NCI-H2171 (cell line): Measurements from ENCODE around the gene SPOCK1.
"Not testable (repeated sequence)": the region's sequence is repeated elsewhere in the genome, so short reads cannot be mapped to it uniquely, and the experiment has no call there.

Source experiments
- DNase-seq: peaks from one replicate; lab custom pipeline; 2025; lab: John Stamatoyannopoulos, UW

SPOCK1 gene

GRCh38 chr5:137498736-137499505 lies at the start of gene SPOCK1:
TSS of gene SPOCK1 (minus strand) at chr5:137499326.
- DNase-seq: peak; percentile 56

GRCh38 chr5:137545956-137546355 lies 46.8 kb upstream of the SPOCK1 start:
- DNase-seq: no peak

- DNase-seq: not testable (repeated sequence)
Observed at GRCh38 chr5:137535449-137535848, 36.3 kb upstream of the SPOCK1 start.

GRCh38 chr5:137533963-137534362 lies 34.8 kb upstream of the SPOCK1 start:
- no peak for DNase-seq

GRCh38 chr5:137531266-137531665 lies 32.1 kb upstream of the SPOCK1 start:
- DNase-seq: no peak

GRCh38 chr5:137521246-137521645 lies 22.1 kb upstream of the SPOCK1 start:
- DNase-seq: no peak

- no peak for DNase-seq
Observed at GRCh38 chr5:137516961-137517360, 17.8 kb upstream of the SPOCK1 start.

- no peak for DNase-seq
Observed at GRCh38 chr5:137516251-137516797, 17.2 kb upstream of the SPOCK1 start.

GRCh38 chr5:137515238-137515637 lies 16.1 kb upstream of the SPOCK1 start:
- DNase-seq: no peak

GRCh38 chr5:137510671-137511070 lies 11.5 kb upstream of the SPOCK1 start:
- no peak for DNase-seq

- no peak for DNase-seq
Observed at GRCh38 chr5:137507150-137507549, 8.0 kb upstream of the SPOCK1 start.

GRCh38 chr5:137506296-137506695 lies 7.2 kb upstream of the SPOCK1 start:
- DNase-seq: no peak

- DNase-seq: no peak
Observed at GRCh38 chr5:137504916-137505315, 5.8 kb upstream of the SPOCK1 start.

GRCh38 chr5:137503456-137503855 lies 4.3 kb upstream of the SPOCK1 start:
- DNase-seq: no peak

- no peak for DNase-seq
Observed at GRCh38 chr5:137502632-137503031, 3.5 kb upstream of the SPOCK1 start.

- no peak for DNase-seq
Observed at GRCh38 chr5:137501846-137502406, 2.8 kb upstream of the SPOCK1 start.

- DNase-seq: no peak
Observed at GRCh38 chr5:137501226-137501625, 2.1 kb upstream of the SPOCK1 start.

- no peak for DNase-seq
Observed at GRCh38 chr5:137500615-137501225, 1.6 kb upstream of the SPOCK1 start.

- not testable (repeated sequence) for DNase-seq
Observed at GRCh38 chr5:137499506-137499847, 351 bp upstream of the SPOCK1 start.

GRCh38 chr5:137498301-137498735 lies 808 bp downstream of the SPOCK1 start:
- DNase-seq: no peak

GRCh38 chr5:137497396-137498290 lies 1.5 kb downstream of the SPOCK1 start:
- DNase-seq: peak; percentile 51

GRCh38 chr5:137496919-137497318 lies 2.2 kb downstream of the SPOCK1 start:
- no peak for DNase-seq
